Fibroblast of upper back skin (primary cell): ENCODE measurements around the gene MAP2K5.

Experiments used
- DNase-seq: peaks from one replicate; pipeline ENCODE4 v3.0.0-alpha.2; 2013

MAP2K5 gene

DNA sequence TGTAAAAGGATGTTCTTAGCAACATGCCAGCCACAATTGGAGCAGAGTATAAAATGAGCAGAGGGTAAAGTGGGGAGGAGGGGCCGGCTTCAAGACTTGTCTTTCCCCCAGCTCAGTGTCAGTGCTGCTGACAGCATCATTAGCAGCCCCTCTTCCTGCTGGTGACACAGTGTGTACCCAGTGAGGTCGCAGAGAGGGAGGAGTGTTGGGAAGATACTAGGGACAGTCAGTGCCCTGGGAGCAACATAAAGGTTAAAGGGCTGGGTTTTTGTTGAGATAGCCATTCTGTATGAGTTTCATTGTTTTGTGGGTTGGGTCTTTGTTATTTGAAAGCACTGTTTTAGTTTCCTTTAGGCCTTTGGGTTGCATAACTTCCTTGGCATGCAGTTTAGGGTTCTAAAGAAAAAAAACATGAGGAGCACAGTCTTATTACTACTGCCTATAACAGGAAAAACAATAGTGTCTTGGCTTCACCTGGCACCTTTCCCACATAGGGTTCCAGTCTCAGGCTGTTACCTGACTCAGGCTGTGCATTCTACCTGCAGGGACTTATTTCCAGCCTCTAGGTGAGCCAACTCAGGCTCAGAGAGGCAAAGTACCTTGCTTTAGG lies 188.7 kb downstream of the MAP2K5 start:
- no peak for DNase-seq

DNA sequence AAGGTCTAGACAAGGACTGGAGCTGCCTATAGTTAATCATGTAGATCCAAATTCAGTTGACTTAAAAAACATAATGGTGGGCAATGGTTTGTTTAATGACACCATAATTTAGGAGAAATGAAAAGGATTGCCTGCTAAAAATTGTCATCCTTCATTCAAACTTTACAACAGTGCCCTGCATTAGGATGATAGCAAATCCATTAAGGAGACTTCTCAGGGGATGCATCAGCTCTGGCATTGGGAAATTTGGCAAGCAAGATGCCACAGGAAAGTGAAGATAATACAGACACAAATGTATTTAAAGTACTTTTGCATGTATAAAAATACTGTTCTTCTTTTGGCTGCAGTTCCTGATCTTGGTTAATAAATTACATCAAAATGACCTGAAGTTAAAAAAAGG lies 189.7 kb downstream of the MAP2K5 start:
- DNase-seq: no peak

DNA sequence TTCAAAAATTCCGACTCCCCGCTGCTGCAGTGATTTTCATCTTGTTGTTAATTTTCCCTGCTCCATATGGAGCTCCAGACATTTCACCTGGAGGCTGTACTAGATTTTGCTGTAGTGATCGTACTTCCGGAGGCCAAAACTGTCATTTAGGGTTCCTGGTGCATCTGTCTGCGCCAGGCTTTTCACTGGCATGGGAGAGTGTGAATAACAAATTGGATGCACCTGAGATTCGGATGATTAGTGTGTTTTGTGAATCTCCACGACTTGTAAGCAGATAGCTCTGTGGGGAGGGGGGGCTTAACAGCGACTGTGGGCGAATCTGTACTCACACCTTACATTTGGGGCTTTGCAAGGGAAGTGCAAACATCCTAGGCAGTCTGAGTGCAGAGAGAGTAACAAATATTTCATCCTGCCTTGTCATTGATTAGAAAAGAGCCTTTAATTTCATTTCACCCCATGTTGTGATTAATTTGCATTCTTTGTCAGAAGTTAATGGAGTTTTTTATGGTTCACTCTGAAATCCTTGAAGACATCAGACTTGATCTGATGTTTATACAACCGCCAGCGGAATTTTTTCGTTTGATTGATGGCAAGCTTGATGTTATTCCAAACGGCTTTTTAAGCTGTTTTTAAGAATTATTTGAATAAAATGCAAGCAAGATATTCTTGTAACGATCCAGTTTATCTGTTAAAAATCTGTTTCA lies 190.3 kb downstream of the MAP2K5 start:
- no peak for DNase-seq

DNA sequence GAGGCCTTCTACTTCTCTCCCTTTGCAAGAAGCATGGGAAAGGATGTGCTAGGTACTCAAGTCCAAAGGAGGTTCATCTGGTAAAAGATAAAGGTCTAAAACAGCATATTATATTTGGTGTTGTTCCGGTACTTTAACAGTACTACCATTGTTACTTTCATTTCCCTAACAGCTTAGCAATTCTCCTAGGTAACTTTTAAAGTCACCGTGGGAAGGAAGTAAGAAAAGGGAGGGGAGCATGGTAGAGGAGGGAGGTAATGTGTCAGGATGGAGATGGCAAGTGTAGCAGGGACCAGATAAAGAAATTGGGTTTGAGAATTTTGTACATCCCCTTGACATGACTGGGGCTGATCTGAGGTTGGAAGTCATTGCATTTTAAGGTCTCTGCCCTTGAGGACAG lies 193.4 kb downstream of the MAP2K5 start:
- no peak for DNase-seq

DNA sequence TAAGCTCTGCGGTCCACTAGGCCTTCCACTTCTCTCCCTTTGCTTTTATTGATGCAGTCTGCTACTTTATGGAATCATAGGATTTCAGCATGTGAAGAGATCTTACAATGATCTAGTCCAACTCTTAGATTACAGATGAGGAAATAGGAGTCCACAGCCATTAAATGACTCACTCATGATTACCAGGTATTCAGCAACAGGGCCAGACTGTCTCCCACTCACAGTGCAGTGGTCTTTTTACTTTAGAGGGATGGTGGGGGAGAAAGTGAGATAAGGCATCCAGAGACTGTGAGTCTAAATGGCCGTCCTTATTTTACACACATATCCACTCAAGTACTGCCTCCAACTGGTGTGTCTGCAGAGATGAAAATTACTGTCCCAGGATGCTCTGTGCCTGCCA lies 194.3 kb downstream of the MAP2K5 start:
- peak; percentile 31 for DNase-seq

DNA sequence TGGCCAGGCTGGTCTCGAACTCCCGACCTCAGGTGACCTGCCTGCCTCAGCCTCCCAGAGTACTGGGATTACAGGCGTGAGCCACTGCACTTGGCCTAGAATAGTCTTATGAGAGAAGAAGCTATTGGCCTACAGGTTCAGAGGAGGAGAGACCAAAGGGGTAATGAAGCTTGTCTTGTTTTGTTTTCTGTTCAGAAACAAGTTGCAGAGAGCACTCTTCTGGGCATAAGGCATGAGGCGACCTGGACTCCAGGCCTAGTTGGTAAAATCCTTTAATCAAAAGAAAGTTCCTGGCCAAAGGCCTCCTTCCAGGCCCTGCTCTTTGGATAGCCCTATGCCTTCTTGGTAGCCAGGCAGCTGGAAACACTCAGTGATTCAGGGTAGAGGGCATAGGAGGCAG lies 195.6 kb downstream of the MAP2K5 start:
- no peak for DNase-seq

DNA sequence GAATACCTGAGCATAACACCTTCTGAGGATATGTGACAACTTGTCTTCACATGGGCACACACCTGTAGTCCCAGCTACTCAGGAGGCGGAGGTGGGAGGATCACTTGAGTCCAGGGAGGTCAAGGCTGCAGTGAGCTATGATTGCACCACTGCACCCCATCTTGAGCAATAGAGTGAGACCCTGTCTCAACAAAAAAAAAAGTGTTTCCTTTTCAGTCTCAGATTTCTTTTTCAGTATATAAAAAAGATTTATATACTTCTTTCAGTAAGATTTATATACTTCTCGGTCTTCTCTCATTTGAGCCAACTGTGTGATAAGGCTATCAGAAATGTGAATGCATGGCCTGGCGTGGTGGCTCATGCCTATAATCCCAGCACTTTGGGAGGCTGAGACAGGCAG lies 197.9 kb downstream of the MAP2K5 start:
- no peak for DNase-seq

DNA sequence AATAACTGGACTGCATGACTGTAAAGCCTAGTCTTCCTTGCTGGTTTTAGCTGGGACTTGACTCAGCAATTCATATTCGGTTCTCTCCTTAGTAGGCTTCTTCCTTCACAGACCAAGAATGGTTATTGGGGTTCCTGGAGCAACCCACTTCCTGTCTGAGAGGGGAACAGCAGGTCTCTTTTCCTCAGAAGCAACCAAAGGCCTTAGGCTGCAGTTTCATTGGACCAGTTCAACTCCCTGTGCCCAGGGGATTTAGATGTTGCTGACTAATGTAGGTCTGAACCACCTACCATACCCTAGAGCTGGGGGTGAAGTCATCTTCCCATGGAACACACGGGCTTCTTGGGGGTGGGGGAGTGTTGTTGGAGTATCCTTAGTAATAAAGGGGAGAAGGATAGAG lies 198.8 kb downstream of the MAP2K5 start:
- DNase-seq: peak; percentile 45

DNA sequence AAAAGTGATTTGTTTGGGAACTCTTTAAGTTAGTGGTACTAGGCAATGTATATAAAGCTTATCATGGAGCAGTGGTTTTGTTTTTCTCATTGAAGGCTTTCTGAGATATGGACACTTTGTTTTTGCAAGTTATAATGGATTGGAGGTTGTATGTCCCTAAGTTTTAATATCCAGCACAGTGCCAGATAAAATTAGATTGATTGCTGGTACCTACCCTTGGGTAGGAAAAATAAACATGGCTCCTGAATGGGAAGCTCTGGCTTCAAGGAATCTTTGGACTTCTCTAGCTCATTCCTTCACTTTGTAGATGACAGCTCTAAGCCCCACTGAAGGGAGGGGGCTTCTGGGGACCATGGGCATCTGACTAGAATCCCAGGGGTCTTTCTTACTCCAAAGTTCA lies 201.1 kb downstream of the MAP2K5 start:
- no peak for DNase-seq

DNA sequence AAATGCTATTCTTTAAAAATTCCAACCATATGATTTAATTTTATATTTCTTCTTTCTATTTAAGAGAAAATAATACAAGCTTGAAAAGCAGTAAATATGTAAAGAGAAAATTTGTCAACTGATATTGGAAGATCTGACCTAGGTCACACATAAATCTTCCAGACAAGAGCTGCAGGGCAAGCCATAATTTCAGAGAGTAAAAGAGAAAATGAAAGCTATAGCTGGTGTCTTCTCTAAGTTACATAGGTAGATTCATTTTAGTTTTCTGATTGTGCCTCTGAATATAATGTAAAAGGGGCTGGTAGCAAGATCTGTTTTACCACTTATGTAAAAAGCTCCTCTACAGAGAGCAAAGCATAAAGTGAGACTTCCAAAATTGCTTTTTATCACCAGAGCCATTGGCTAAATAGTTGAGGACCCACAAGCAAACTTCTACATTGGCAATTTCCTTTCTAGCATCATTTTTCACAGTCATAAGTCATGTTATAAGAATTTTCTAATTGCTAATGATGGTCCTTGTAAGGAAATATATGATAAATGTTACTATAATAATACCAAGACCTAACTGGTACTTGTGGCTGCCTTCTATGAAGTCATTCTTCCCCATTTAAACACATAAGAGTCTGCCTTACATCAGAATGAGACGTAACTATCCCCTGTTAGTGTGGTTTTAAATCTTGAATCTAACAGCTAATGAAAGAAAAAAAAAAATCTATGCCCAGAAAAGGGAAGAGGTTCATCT lies 202.0 kb downstream of the MAP2K5 start:
- peak; percentile 54 for DNase-seq

DNA sequence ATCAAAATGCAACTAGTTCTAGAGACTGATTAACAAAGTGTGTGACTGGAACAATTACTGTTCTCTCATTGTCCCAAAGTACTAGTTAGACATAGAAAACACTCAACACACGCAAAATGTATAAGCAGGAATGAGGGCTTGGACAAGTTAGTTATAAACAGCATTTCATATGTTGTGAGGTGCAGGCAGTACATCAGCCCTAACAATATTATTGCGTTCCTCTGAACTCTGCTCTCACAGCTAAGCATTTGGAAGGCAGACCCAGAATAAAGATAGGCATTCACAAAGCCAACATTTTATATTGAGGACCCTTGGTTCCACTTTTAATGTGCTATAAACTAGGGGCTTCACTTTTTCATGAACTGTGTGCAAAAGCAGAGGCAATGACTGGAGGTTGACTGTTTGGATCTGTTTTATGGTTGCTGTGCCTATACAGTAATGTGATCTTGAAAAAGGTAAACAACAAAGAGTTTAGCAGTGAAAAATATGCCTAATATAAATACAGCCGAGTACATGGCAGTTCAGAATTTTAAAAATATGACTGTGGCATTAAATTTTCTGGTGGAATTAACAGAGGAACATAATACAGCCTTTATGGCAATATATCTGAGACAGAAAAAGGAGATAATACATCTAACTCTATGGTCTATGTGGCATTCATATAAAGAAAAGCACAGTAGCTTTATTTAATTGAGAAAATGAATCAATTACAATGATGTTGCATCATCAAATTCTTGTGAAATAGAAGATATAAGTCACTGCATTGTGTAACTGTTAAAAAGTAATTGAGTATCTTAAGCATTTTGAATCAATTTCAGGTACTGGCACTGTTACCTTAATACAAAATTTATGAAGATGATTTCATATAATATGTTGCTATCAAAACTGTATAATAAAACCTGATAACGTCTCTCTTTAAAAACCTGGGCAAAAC lies 202.8 kb downstream of the MAP2K5 start:
- DNase-seq: peak; percentile 43

DNA sequence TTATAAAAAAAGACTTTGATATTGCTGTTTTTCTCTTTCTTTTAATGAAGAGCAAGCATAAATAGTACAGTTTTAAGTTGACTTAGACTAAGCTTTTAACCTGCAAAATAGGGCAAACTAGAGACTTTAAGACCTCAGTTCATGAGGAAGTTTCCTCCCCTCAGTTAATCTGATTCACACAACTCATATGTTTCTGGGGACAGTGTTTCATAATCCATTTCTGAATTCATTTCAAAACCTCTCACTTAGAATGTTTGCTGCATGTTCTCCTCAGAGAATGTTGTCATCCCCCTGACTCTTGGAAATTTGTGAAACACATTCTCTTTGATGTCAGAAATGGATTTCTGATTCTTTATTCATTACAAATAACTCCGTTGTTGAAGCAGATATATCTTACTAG lies 203.5 kb downstream of the MAP2K5 start:
- DNase-seq: peak; percentile 73

DNA sequence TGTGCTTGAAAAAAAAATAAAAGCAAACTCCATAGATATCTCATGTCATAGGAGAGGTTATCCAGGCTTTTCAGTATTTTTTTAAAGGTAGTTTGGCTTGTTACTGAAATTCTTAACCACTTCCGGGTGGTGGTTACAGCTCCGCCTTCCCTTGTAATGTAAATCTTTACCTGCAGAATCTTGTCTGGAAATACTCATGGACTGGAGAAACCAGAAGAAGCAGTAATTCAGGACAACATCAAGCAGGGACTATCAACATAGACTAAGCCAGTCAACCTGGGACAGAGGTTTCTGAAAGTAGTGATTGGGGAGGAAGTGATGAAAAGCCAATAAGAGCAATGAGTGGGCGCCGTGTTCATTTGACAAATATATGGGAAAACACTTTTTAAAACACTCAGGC lies 203.9 kb downstream of the MAP2K5 start:
- DNase-seq: no peak

DNA sequence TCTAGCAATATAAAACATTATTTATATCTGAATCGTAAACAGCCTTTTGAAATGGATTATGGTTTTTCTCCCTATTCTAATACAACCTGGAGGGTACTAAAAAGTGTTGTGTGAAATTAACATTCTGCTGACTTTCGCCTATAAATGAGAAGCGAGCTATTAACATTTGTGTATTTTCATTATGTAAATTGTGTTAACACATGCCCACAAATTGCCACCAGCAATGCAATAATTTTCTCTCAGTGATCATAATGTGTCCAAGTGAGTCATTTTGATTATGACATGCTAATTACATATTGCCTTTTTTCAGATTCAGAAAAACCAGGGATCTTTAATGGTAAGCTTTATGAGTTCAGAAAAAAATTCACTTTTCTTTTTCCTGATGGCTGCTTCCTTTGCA lies 205.4 kb downstream of the MAP2K5 start:
- DNase-seq: no peak

DNA sequence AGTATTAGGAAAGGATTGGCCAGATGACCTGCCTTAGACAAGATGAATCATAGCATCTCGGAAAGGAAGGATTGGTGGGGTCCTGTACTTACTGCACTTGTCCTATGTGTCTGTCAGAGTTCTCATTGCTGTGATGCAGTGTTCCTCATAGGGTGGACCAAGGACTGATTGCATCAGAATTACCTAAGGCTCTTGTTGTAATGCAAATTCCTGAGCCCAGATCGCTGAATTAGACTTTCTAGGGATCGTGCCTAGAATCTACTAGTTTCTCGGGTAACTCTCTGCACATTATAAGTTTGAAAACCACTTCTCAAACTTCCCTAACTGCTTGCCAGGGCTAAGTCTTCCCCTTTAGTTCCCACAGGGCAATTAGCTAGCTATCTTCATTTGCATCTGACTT lies 207.9 kb downstream of the MAP2K5 start:
- DNase-seq: no peak

DNA sequence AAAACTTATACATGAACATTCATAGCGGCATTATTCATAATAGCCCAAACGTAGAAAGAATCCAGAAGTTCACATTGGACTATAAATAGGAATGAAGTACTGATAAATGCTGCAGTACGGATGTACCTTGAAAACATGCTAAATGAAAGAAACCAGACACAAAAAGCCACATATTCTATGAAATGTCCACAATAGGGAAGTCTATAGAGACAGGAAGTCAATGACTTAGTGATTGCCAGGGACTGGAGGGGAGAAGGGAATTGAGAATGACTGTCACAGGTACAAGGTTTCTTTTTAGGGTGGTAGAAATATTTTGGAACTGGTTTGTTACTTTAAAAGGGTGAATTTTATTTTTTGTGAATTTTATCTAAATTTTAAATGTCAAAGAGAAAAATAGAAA lies 211.4 kb downstream of the MAP2K5 start:
- no peak for DNase-seq

DNA sequence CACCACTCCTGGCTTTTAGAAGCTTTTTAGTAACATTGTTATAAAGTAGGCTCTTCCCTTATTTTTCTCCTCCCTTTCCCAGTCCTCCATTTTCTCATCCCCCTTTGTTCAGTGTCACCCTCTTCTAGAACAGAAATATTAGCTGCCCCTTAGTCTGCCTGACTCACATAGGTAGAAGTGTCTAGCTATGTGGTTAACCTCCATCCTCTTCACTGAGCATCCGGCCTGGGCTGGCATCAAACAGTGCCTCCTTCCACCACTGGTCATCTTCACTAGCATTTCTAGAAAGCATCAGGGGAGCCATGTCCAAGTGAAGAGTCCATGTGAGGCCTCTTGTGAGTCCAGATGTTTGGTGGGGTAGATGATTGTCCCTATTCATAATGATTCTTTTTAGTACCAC lies 212.8 kb downstream of the MAP2K5 start:
- no peak for DNase-seq

DNA sequence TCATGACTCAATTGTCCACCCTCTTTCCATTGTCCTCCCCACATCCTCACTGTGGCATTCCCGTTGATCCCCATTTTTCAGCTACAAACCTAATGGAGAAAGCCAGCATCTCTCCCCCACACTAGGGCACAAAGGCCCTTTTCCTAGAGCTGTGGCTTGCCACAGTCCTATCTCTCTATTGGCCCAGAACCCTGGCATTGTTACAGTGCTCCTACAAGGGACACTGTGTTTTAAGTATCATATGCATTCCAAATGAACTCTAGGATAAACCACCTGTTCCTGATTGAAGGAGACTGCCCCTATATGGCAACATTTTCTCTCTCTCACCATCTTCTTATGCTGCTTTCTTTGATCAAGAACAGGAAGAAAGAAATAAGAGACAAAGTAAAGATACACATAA lies 213.4 kb downstream of the MAP2K5 start:
- DNase-seq: no peak

DNA sequence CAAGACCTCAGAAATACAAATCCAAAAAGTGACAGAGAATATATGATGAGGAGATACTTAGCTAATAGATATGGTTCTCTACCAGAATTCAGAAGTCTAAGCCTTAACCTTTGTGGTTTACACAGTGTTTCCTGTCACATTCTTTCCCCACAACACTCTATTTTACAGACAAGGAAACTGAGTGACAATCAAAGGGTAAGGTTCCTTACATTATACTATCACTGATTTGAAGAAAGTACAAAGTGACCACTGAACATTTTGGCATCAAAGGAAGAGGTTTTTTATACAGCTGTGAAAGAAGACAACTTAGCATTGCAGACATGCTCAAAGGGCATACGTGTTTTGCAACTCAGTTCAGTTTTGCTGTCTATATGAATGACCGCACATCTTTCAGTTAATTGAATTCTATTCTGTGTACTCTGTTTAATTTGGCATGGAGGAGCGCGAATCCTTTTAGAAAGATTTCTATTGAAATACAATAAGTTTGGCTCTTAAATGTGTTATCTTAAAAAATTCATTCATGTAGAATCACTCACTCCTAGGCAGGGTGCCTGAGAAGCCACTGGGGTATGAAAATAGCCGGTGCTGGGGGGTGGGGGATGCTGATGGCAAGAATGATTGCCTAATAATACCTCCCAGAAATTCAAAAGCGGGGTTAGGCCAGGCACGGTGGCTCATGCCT lies 216.3 kb downstream of the MAP2K5 start:
- peak; percentile 18 for DNase-seq

DNA sequence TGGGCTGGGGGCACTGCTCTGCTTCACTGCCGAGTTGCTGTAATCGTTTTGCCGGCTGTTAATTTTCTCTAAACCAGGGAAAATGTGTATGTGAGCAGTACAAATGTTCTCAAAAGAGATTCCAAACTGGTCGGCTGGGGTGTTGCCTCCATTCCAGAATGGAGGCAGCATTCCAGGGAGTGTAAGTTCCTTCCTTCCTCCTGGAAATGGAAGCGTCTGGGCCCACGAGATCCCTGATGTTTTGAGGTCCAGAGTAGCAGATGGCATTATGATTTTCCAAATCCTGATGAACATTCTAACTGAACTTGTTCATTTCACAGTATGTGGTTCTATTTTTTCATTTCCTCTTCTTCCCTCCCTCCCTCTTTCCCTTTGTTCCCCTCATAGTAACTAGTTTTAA lies 218.4 kb downstream of the MAP2K5 start:
- DNase-seq: no peak

DNA sequence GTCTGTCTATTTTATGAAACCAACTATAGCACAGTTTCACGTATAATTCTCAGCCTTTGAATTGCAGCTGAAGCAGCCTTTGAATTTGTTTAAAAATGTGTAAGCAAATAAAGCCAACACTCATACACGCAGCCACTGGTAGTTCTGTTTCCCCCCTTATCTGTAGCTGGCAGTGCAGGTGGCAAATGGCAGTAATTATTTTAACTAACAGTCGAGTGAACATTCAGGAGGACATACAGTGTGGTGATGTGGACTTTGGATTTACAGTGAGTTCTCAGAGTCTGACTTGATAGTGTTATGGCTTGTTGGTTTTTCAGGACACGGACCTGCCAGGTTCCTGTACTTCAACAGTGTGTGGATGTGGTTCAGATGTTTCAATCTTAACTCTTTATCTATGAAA lies 218.8 kb downstream of the MAP2K5 start:
- DNase-seq: no peak

DNA sequence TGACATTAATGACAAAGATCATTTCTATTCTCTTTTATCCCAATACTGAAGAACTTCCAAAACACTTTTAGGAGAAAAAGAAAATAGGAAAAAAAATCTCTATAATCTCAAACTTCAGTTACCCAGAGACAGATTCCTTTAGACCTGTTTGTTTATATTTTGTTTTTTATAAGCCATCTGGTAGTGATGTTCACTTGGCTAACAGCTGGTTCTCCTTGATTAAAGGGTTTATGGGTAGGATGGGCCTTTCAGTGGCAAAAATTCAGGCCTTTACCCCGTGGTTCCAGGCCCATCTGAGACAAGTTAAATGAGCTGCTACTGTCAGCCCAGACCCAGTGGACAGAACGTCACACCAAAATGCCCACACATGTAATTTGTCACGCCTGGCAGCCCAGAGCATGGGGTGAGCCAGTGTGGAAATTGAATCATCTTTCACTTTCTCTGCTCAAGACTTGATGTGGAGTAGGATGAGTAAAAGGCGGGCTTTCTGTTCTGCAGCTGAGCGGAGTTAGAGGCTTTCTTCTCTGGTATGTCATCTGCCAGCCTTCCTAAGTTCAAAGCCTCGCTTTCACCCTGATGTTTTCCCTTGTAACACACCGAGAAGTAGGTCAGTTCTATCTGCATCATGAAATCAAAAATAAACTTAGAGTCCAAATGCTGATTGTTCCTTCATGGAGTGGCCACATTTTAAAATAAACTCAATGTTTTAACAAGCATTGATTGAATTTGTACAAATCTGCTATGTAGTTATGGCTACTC lies 220.3 kb downstream of the MAP2K5 start:
- DNase-seq: no peak
